ENCODE data around the gene GARRE1. TPM values are rescaled to one million over a fixed set of nuclear protein-coding genes. Genes with fewer than 3 reads are reported as not detected.

The GARRE1 gene
- total RNA-seq, 1 experiment from 2014 or later, result 23.3 TPM

- no peak for DNase-seq
- intact Hi-C loops (cut with micrococcal nuclease; ENCODE audit: unreplicated experiment), result no loop called here
- ChIA-PET POLR2A (ENCODE audit: unreplicated experiment) (no interaction called here), CTCF (no interaction called here)
- Histone ChIP-seq H3K27me3 (ENCODE audit: insufficient read depth, low read depth) (no peaks in the 10 kb centered on the region), H3K9me2 (ENCODE audit: insufficient read depth) (no peaks in the 10 kb centered on the region), H3F3A (ENCODE audit: insufficient read depth, low read depth) (peaks cover 4% of the 10 kb centered on the region; the same call in 1 of the 2 replicates), H3K4me2 (no peak overlapping the region), H3K27ac (no peak overlapping the region), H3K4me1 (replicated peaks; ENCODE audit: insufficient read depth) (no peaks in the 10 kb centered on the region), H3K36me3 (ENCODE audit: low read depth) (no peaks in the 10 kb centered on the region), H4K20me1 (ENCODE audit: insufficient read depth) (no peaks in the 10 kb centered on the region), H3K9me3 (ENCODE audit: insufficient read depth, low read depth) (no peaks in the 10 kb centered on the region), H2AFZ (no peak overlapping the region), H3K4me3 (no peak overlapping the region), H3K79me2 (ENCODE audit: low read depth) (peaks cover 4% of the 10 kb centered on the region; the same call in 1 of the 2 replicates)
- no TSS peak for BruUV-seq (replicated peaks)
- TF ChIP-seq EZH2 (IDR thresholded peaks at IDR 0.05; ENCODE audit: low read depth), result no peak
- TF ChIP-seq, protein P1, sequence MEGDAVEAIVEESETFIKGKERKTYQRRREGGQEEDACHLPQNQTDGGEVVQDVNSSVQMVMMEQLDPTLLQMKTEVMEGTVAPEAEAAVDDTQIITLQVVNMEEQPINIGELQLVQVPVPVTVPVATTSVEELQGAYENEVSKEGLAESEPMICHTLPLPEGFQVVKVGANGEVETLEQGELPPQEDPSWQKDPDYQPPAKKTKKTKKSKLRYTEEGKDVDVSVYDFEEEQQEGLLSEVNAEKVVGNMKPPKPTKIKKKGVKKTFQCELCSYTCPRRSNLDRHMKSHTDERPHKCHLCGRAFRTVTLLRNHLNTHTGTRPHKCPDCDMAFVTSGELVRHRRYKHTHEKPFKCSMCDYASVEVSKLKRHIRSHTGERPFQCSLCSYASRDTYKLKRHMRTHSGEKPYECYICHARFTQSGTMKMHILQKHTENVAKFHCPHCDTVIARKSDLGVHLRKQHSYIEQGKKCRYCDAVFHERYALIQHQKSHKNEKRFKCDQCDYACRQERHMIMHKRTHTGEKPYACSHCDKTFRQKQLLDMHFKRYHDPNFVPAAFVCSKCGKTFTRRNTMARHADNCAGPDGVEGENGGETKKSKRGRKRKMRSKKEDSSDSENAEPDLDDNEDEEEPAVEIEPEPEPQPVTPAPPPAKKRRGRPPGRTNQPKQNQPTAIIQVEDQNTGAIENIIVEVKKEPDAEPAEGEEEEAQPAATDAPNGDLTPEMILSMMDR (conservative IDR thresholded peaks at IDR 0.05), result no peak
Measured at GRCh38 chr19:34288381-34288780, 34.0 kb downstream of the GARRE1 start.

DNA sequence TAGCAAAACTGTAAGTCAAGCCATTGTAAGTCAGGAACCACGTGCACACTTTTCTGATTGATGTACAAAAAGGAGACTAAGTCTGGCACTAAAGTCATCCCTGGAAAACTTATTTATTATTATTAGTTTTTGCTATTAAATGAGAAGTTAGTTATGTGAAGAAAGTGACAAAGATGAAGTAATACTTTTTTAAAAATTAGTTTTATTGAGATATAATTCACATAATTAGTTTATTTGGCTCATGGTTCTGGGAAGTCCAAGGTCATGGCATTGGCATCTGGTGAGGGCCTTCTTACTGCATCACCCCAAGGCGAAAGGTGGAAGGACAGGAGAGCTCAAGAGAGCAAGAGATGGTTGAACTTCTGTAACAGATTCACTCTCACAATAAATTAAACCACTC lies 36.9 kb downstream of the GARRE1 start:
- no peak for DNase-seq
- Histone ChIP-seq H4K20me1 (ENCODE audit: insufficient read depth) (no peaks in the 10 kb centered on the region), H3K79me2 (ENCODE audit: low read depth) (no peaks in the 10 kb centered on the region), H3K4me3 (no peak overlapping the region), H3K27ac (no peak overlapping the region), H3K4me2 (no peak overlapping the region), H3F3A (ENCODE audit: insufficient read depth, low read depth) (peaks cover 4% of the 10 kb centered on the region; the same call in 1 of the 2 replicates), H3K9me2 (ENCODE audit: insufficient read depth) (no peaks in the 10 kb centered on the region), H3K4me1 (replicated peaks; ENCODE audit: insufficient read depth) (no peaks in the 10 kb centered on the region), H3K9me3 (ENCODE audit: insufficient read depth, low read depth) (no peaks in the 10 kb centered on the region), H3K27me3 (ENCODE audit: insufficient read depth, low read depth) (no peaks in the 10 kb centered on the region), H3K36me3 (ENCODE audit: low read depth) (no peaks in the 10 kb centered on the region), H2AFZ (no peak overlapping the region)
- intact Hi-C loops (cut with micrococcal nuclease; ENCODE audit: unreplicated experiment), result no loop called here
- CTCF ChIA-PET, result no interaction called here
- TF ChIP-seq, protein P1 (conservative IDR thresholded peaks at IDR 0.05), result no peak
- TF ChIP-seq EZH2 (IDR thresholded peaks at IDR 0.05; ENCODE audit: low read depth), result no peak
- BruUV-seq (replicated peaks), result no TSS peak
- POLR2A ChIA-PET (ENCODE audit: unreplicated experiment), result no interaction called here

- Histone ChIP-seq H3K4me3 (no peak overlapping the region), H3K79me2 (ENCODE audit: low read depth) (no peaks in the 10 kb centered on the region)
- CTCF ChIA-PET, result no interaction called here
Measured at GRCh38 chr19:34295103-34295502, 40.7 kb downstream of the GARRE1 start.

More at GRCh38 chr19:34295103-34295502, 40.7 kb downstream of the GARRE1 start:
- H3K27ac ChIP-seq, result no peak overlapping the region
- POLR2A ChIA-PET (ENCODE audit: unreplicated experiment), result no interaction called here
- TF ChIP-seq, protein P1 (conservative IDR thresholded peaks at IDR 0.05), result no peak
- no peak for TF ChIP-seq EZH2 (IDR thresholded peaks at IDR 0.05; ENCODE audit: low read depth)
- BruUV-seq (replicated peaks), result no TSS peak
- H3K4me2 ChIP-seq, result no peak overlapping the region
- no peaks in the 10 kb centered on the region for H4K20me1 ChIP-seq (ENCODE audit: insufficient read depth)
- intact Hi-C loops (cut with micrococcal nuclease; ENCODE audit: unreplicated experiment), result no loop called here
- peaks cover 4% of the 10 kb centered on the region; the same call in 1 of the 2 replicates for H3F3A ChIP-seq (ENCODE audit: insufficient read depth, low read depth)
- H3K36me3 ChIP-seq (ENCODE audit: low read depth), result no peaks in the 10 kb centered on the region
- H3K4me1 ChIP-seq (replicated peaks; ENCODE audit: insufficient read depth), result no peaks in the 10 kb centered on the region
- H2AFZ ChIP-seq, result no peak overlapping the region
- no peaks in the 10 kb centered on the region for H3K9me3 ChIP-seq (ENCODE audit: insufficient read depth, low read depth)
- H3K27me3 ChIP-seq (ENCODE audit: insufficient read depth, low read depth), result no peaks in the 10 kb centered on the region
- H3K9me2 ChIP-seq (ENCODE audit: insufficient read depth), result no peaks in the 10 kb centered on the region
- DNase-seq, result no peak
